Activated CD4-positive, alpha-beta T cell treated with anti-CD3 and anti-CD28 coated beads, Interleukin-2, amount 50 U/mL, for 48 hours (primary cell): ENCODE data around the gene USE1.

ENCODE experiments used
- DNase-seq, 2 experiments: peaks; one replicate each; pipeline ENCODE4 v3.0.0-alpha.2; 2020

Gene USE1

DNA sequence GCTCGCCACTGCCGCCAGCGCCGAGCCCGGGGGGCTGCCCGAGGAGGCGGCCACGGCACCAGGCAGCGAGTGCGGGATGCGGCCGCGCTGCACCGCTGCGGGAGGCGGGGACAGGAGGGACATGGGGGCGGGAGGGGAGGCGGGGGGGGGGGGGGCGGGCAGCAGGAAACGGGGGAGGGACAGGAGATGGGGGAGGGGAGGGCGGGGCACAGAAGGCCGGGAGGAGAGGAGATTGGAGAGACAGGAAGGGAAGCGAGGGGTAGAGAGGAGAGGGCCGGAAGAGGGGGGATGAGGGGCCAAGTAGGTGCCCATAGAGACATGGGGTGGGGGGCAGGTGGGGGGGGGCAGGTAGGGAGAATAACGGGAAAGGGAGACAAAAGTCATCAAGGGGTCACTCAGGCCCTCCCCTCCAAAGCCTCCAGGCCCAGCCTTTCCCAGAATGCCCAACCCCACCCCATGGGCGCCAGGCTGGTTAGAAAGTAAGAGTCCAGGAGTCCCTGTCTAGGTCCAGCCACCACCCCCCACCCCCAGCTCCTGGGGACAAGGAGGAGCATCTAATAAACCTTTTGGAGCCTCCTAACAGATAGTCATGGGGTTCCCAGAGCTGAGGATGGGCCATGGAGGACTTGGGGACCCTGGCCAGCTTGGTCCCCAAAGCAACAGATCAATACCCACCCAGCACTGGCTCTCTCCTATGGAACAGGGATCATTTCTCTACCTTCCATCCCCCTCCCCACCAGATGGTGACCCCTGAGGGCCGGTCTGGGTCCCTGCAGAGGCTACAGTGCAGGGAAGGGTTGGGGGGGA lies 21.0 kb downstream of the USE1 start:
- peak; percentile 49 to 52 for DNase-seq

DNA sequence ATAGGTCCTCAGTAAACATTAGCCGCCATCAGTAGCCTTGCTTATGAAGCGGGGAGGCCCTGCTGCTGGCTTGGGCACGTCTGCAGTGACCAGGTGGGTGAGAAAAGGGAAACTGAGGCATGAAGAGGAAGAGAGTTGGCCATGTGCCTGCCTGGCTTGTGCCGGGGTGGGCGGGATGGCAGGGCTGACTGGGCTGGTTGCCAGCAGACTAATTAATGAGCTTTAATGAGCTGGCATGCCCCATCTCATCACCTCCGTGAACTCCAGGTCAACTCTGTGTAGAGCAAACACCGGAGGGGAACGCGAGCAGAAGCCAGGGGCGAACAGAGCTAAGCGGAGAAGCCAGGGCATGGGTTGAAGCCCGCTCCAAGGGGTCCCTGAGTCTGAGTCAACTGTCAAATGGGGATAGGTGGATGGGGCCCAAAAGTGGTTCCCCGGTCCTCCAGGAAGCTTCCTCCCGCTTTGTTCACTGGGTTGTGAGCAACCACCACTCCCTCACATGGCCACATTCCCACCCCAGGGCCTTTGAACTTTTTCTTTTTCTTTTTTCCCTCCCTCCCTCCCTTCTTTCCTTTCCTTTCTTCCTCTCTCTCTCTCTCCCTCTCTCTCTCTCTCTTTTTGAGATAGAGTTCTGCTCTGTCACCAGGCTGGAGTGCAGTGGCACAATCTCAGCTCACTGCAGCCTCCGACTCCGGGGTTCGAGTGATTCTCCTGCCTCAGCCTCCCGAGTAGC lies 21.8 kb downstream of the USE1 start:
- DNase-seq = no peak

DNA sequence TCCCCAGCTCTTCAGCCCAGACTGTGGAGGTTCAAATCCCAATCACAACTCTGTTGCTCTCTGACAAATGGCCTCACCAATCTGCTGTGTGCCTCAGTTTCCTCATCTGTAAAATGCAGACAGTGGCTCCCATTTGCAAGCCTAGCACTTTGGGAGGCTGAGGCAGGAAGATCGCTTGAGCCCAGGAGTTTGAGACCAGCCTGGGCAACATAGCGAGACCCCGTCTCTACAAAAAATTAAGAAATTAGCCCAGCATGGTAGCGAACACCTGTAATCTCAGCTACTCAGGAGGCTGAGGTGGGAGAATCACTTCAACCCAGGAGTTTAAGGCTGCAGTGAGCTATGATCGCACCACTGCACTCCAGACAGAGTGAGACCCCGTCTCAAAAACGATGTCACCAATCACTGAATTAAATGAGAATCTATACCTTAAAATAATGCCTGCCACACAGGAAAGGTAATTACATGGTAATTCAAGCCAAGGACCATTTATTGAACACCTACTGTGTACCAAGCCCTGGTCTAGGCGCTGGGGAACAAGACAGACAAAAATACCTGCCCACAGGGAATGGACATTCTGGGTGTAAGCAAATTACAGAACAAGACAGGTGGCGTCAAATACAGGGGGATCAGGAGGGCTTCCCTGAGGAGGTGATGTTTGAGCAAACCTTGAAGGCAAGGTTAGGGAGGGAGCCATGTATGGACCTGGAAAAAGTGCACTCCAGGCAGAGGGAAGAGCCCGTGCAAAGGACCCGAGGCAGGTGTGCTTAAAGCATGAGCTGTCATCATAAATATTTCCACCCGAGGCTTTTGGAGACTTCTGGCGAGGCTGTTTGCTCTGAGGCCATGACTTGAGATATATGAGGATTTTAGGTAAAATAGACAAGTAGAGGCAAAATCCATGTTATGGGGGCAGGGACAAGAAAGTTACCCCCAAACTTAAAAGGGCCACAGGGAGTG lies 22.9 kb downstream of the USE1 start:
- DNase-seq = no peak

DNA sequence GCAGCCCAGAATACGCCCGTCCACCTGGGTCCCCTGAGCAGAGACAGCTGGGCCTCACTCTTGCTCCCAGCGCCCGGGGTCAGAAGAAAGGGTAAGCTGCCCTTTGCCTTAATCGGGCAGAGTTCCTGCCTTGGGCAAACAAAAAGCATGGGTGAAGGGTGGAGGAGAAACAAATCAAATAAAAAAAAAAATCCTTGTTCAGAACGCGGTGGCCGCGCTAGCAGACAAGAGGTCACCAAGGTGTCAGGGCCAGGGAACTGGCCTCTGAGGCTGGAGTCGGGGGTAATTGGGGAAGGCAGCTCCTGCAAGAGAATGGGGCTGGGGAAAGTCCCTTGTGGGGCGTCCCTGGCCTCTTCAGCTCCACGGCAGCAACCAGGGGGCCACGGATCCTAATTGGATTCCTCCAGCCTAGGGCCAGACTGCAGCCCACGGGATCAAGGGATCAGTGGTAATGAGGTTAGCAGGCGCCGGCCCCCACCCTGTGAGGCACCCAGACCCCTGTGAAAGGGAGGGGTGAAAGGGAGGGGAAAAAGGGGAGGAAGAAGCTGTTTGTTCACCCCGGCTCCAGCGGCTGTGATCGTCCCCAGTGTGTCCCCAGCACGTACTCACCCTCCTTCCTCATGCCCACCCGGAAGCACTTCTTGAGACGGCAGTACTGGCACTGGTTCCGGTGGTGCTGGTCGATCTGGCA lies 25.1 kb downstream of the USE1 start:
- no peak for DNase-seq

DNA sequence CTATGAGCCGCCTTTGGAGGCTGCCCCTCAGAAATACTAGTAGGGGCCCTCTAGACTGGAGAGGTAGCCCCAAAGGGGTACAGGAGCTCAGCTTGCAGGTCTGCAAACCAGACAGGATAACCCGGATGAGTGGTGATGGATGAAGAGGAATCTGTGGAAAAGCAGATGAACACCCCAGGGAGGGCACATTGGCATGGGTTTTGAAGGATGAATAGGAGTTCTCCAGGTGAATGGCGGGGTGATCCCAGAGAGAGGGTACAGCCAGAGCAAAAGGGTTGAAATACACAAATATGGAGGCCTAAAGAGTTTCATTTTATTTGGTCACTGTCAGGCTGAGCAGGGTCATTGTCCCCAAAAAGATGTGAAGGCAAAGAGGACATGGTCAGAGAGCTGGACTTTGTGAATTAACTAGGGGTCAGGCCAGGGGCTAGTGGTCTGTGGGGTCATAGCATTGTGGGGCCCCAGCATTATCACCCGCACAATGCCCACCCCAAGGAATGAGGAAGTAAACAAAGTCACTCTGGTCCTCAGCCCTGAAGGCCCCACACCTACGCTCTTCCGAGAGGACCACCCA lies 25.8 kb downstream of the USE1 start:
- no peak for DNase-seq

DNA sequence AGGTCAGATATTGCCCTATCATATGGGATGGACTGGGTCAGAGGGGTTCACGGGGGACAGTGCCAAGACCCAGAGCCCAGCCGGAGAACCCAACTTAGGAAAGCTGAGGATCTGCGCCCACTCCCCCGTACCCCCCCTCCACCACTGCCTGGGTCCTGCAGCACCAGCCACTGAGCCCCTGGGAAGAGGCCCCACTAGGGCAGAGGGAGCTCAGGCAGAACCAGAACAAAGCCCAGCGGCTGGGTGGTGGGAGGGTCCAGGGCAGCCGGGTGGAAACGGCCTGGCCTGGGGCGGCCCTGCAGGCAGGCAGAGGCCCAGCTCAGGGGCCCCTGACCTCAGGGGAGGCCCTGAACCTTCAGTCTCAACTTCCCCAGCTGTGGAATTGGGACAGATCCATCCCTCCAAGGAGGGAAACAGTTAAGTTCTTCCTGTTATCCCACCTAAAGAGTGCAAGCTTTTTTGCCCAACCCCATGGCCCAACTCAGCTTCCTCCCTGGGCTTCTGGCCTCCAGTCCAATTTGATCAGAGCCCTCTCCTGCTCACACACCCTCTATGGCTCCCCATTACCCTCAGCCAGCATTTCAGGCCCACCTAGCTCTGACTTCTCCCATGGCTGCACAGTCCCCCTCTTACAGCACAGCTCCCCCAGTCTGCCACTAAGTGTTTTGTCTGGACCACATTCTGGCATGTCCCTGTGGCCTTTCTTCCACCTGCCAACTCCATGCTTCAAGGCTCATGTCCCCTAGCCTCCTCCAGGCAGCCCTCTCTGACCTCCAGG lies 27.5 kb downstream of the USE1 start:
- no peak for DNase-seq

DNA sequence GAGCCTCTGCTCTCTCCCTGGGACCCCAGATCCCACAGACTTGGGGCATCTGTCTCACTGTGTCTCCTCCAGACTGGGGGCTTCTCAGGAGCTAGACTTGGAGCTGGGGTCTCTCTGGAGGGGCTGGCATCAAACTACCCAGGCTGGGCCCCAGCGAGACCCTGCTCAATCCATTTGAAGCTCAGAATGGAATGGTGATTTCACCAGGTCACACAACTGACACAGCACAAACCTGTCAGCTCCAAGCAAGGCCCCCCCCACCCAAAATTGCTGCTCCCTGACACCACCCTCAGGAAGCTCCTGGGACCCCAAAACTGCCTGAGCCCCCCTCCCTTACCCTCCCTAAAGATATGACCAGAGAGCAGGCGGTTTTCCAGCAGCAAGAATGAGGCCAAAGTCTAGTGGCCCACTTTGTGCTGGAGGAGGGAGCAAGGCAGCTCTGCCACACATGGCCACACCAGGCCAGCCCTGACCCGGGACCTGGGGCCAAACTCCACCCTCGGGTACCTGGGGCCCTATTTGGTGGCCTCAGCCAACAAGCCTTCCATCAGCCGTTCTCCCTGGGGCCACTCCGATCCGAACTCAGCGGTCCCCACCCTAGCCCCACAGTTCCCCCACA lies 28.2 kb downstream of the USE1 start:
- DNase-seq = no peak

DNA sequence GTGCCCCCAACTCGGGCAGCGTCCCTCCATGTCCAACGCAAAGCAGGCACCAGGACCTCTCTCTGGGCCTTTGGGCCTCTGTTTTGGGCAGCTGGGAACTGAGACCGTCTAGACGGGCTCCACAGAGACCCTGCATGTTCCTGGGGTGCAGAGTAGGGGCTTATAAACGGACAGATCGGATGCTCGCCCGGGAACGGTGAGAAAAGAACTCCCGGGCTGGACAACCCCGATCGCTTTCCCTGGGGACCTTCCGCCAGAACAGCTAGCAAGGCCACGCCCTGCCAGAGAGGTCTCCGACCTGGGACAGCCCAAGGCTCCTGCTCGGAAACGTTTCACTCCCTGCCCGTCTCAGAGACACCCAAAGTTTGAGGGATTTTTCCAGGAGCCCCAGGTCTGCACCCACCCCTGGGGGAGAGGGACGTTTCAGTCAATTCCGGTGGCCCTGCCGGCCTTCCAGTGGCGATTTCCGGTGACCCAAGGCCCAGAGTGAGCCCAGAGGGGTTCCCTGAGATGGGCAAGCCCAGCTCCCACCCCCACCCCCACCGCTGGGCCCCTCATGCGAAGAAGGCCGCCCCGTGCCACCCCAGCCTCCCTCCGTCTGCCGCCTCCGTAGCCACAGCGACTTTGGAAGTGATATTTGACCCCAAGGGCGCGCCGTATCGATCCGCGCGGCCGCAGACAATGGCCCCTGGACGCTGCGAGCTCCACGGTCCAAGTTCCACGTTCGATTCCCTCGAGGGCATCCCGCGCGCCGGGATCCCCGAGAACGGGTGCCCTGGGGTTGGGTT lies 28.9 kb downstream of the USE1 start:
- DNase-seq = no peak

DNA sequence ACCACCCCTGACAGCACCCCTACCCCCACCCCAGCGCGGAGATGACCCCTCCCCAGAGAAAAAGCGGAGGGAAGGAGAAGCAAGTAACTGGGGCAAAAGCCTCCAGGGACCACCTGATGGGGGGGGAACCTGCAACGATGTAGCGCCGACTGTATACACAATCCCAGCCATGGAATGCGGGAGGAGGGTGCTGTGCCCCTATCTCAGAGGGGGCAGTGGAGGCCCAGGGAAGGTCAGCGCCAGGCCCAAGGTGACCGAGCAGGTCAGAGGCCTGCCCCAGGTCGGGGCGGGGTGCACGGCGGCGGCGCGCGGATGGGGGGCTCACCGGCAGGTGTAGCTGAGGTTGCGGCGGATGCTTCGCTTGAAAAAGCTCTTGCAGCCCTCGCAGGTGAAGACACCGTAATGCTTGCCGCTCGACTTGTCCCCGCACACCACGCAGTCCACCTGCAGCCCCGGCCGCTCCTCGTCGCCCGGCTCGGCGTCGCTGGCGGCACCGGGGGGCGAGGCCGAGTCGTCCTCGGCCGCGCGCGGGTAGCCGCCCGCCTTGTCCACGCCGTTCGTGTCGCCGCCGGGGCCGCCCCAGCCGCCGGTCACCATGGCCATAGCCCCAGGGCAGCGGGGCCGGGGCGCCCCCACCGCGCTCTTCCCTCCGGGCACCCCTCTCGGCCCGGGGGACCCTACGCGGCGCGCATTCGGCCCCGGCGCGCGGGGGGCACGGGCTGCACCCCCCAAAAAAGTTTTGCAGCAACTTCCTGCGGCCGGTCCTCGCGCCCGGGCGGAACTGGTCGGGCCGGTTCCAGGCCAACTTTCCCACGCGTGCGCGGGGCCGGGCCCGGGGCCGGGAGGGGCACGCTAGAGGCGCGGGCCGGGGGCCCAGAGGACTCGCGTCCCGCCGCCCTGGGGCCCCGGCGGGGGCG lies 29.7 kb downstream of the USE1 start:
- no peak for DNase-seq

DNA sequence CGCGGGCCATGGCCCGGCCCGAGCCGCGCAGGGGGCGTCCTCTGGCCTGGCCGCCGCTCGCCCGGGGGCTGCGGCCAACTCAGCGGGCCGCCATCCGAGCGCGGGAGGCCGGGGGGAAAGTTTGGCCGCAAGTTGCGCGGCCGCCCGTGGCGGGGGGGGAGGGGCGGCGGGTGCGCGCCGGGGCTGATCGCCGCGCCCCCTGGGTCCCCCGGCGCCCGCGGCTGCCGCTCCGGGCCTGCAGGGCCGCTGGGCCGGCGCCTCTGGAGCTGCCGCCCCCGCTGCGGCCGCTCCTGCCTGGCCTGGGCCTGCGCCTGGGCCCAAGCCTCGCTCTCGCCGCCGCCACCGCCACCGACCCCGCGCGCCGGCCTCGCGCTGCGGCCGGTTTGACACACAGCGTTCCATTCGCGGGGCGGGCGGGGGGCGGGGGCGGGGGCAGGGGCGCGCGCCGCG lies 30.4 kb downstream of the USE1 start, which contains the start of gene NR2F6:
NR2F6 (minus strand) TSS at position 385 of the 450 bp plus-strand sequence. CDS start 699 bp downstream, outside the sequence.
- DNase-seq = no peak

DNA sequence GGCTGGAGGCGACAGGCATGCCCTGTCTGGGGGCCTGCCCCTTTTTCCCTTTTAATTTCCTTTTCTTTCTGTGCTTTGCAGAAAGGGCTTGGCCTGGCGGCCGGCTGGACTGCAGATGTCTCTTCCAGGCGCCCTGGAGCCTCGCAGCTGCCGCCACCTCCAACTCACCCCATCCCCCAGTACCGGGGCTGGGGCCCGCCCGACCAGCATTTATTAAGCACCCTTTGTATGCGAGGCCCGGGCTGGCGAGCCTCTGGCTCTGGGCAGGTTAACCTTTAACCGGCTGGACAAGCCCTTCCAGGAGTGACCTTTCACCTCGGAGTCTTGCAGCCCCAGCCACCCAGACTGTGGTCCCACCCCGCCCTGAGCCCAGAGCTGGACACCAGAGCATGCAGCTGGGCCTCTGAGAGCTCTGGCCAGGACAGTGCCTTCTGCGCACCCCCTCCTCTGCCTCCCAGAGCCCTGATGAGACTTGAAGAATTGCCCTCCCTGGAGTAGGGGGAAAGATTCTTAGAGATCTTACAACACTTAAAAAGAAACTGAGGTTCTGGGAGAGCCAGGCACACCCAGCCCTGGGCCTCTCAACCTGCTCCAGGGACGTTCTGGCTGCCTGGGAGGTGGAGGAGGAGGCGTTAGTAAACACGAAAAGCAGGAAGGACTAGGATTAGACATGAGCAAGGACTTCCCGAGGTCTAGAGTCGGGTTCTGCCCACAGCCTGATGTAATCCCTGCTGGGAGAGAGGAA lies 31.7 kb downstream of the USE1 start:
- DNase-seq = no peak

DNA sequence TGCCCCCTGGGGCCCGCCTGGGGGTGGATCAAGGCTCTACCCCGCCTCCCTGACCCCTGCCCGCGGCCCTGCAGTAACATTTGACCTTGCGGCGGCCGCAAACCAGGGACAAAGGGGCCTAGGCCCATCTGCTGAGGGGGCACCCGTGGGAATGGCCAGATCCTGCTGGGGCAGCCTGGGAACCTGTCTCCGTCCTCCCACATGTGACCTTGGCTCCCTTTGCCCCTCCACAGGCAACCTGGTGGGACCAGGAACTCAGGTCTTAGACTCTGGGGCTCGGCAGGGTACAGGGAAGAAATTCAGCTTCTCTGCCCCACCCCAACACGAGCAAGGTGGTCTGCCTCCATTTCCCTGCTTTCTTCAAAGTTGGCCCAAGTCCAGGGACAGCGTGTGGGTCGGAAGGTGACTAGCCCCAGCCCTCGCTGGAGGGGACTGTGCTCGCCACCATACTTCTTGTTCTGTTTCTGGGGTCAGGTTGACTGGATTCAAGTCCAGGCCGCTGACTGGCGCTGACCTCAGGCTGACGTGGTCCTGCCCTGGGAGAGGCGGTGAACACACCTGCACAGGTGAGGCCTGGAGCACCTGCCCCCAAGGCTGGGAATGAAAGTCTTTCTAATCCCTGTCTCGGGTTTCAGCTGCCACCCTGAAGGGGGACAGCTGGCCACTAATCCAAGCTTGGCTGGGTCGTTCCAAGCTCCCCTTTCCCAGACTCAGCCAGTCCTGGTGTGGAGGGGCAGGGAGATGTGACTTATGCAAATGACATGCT lies 33.0 kb downstream of the USE1 start:
- DNase-seq = no peak

DNA sequence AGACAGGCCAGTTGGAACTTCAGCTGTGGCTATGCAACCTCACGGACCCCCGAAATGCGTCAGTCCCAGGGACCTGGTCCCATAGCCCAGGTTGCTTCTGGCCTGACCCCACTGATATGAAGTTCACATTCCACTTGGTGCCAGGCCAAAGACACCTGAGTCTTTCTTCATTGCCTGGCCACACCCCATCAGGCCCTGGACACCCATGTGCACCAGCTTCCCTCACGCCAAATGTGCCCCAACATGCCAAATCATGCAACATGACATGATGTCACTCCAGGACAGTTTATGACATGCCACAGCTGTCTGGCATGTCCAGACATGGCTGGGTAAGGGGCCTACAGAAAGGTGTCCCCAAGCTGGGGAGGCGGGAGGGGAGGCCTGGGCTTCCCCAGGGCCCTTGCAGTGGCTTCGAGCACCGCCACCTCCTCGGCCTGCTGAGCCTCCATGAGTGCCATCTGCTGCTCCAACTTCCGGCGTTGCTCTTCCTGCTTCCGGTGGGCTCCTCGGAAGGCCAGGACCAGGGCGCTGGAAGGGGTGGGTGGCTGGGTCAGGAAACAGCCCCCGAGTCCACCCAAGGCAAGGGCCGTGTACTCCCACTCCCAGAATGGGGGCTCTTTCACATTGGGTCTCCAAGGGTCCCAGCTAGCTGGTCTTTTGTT lies 34.9 kb downstream of the USE1 start:
- no peak for DNase-seq

DNA sequence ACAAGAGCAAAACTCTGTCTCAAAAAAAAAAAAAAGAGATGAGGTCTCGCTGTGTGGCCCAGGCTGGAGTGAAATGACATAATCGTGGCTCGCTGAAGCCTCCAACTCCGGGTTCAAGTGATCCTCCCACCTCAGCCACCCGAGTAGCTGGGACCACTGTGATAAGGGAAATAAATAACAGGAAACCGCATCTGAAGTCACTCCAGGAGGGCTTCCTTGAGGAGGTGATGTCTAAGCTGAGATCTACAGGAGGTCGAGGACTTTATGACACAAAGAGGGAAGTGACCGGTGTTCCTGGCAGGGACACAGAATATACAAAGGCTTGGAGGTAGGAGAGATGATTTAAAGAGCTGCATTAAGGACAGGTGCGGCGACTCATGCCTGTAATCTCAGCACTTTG lies 39.5 kb downstream of the USE1 start:
- no peak for DNase-seq

DNA sequence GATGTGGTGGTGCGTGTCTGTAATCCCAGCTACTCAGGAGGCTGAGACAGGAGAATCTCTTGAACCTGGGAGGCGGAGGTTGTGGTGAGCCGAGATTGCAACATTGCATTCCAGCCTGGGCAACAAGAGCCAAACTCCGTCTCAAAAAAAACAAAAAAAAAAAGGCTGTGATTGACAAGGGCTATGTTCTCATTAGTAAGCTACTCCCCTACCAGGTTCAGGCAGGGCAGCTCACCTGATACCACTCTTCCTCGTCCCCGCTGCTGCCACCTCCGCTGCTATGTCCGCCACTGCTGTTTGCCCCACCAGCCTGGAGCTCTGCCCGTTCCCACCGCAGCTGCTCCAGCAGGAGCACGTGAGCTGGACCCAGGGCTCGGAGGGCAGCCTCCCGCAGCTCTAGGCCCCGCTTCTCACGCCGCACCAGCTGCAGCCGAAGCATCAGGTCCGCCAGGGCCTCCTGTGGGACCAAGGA lies 40.0 kb downstream of the USE1 start:
- DNase-seq = no peak

DNA sequence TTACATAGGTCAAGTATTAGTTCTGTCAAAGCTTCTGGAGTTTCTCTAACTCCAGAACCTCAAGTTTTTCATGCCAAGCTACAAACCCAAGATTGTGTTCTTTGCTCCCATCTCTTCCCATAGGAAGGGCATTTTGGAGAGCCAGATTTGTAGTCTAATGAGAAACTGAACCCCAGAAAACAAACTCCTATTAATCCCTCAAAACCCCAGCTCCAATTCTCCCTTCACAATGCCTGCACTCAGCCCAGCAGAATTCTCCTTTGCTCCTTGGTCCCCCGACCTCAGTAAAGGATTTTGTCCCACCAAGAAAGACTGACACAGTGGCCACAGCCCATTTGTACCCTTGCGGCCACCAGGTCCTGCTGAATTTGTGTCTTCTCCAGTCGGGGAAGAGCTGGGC lies 41.0 kb downstream of the USE1 start:
- DNase-seq = no peak
